Measurements from ENCODE around the gene AKAP13. TPM values are rescaled to one million over a fixed set of nuclear protein-coding genes. Genes with fewer than 3 reads are reported as not detected.

Gene AKAP13
- total and polyA plus RNA-seq, 2 of the 8 experiments (the other 6 are each of a cell fraction or from before 2014, with no cell fraction given), result 14.0 to 46.2 TPM

DNA sequence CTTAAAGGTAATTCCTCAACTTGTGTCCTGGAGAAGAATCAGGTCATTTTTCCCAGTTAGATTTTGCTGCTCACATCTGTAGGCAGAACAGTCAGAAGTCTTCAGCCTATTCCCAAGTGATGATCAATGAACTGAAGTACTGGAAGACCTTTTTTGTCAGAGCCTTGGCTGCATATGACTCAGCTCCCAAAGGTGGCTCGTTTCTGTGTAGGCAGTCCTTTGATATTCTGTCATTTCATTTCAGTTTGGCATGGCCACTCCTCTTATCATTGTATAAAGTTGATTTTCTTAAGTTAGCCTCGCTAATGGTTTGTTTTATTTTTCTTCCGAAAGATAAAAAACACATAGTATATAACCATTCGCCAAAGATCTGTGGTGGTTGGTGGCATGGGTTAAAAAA is 323.7 kb downstream of the AKAP13 start (continued):
- TF ChIP-seq, protein P1, sequence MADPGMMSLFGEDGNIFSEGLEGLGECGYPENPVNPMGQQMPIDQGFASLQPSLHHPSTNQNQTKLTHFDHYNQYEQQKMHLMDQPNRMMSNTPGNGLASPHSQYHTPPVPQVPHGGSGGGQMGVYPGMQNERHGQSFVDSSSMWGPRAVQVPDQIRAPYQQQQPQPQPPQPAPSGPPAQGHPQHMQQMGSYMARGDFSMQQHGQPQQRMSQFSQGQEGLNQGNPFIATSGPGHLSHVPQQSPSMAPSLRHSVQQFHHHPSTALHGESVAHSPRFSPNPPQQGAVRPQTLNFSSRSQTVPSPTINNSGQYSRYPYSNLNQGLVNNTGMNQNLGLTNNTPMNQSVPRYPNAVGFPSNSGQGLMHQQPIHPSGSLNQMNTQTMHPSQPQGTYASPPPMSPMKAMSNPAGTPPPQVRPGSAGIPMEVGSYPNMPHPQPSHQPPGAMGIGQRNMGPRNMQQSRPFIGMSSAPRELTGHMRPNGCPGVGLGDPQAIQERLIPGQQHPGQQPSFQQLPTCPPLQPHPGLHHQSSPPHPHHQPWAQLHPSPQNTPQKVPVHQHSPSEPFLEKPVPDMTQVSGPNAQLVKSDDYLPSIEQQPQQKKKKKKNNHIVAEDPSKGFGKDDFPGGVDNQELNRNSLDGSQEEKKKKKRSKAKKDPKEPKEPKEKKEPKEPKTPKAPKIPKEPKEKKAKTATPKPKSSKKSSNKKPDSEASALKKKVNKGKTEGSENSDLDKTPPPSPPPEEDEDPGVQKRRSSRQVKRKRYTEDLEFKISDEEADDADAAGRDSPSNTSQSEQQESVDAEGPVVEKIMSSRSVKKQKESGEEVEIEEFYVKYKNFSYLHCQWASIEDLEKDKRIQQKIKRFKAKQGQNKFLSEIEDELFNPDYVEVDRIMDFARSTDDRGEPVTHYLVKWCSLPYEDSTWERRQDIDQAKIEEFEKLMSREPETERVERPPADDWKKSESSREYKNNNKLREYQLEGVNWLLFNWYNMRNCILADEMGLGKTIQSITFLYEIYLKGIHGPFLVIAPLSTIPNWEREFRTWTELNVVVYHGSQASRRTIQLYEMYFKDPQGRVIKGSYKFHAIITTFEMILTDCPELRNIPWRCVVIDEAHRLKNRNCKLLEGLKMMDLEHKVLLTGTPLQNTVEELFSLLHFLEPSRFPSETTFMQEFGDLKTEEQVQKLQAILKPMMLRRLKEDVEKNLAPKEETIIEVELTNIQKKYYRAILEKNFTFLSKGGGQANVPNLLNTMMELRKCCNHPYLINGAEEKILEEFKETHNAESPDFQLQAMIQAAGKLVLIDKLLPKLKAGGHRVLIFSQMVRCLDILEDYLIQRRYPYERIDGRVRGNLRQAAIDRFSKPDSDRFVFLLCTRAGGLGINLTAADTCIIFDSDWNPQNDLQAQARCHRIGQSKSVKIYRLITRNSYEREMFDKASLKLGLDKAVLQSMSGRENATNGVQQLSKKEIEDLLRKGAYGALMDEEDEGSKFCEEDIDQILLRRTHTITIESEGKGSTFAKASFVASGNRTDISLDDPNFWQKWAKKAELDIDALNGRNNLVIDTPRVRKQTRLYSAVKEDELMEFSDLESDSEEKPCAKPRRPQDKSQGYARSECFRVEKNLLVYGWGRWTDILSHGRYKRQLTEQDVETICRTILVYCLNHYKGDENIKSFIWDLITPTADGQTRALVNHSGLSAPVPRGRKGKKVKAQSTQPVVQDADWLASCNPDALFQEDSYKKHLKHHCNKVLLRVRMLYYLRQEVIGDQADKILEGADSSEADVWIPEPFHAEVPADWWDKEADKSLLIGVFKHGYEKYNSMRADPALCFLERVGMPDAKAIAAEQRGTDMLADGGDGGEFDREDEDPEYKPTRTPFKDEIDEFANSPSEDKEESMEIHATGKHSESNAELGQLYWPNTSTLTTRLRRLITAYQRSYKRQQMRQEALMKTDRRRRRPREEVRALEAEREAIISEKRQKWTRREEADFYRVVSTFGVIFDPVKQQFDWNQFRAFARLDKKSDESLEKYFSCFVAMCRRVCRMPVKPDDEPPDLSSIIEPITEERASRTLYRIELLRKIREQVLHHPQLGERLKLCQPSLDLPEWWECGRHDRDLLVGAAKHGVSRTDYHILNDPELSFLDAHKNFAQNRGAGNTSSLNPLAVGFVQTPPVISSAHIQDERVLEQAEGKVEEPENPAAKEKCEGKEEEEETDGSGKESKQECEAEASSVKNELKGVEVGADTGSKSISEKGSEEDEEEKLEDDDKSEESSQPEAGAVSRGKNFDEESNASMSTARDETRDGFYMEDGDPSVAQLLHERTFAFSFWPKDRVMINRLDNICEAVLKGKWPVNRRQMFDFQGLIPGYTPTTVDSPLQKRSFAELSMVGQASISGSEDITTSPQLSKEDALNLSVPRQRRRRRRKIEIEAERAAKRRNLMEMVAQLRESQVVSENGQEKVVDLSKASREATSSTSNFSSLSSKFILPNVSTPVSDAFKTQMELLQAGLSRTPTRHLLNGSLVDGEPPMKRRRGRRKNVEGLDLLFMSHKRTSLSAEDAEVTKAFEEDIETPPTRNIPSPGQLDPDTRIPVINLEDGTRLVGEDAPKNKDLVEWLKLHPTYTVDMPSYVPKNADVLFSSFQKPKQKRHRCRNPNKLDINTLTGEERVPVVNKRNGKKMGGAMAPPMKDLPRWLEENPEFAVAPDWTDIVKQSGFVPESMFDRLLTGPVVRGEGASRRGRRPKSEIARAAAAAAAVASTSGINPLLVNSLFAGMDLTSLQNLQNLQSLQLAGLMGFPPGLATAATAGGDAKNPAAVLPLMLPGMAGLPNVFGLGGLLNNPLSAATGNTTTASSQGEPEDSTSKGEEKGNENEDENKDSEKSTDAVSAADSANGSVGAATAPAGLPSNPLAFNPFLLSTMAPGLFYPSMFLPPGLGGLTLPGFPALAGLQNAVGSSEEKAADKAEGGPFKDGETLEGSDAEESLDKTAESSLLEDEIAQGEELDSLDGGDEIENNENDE (IDR thresholded peaks at IDR 0.05; ENCODE audit: insufficient replicate concordance, low read length), result no peak
- TF ChIP-seq CHD2 (IDR thresholded peaks at IDR 0.05; ENCODE audit: low read length) (no peak), MAFK (IDR thresholded peaks at IDR 0.05; ENCODE audit: low read depth, low read length) (no peak), RBBP5 (IDR thresholded peaks at IDR 0.05; ENCODE audit: borderline replicate concordance, low read depth, low read length) (no peak), RXRA (IDR thresholded peaks at IDR 0.05; ENCODE audit: insufficient read depth, low read depth, low read length) (no peak), JUN (IDR thresholded peaks at IDR 0.05; ENCODE audit: low read depth, low read length) (no peak), SIN3A (conservative IDR thresholded peaks at IDR 0.05 in 1 of 2, IDR thresholded peaks at IDR 0.05 in 1 of 2; ENCODE audit: low read depth in 1 of 2, low read length in 2 of 2) (no peak), TAF1 (IDR thresholded peaks at IDR 0.05; ENCODE audit: low read depth, low read length) (no peak)
- TF ChIP-seq, protein P2, sequence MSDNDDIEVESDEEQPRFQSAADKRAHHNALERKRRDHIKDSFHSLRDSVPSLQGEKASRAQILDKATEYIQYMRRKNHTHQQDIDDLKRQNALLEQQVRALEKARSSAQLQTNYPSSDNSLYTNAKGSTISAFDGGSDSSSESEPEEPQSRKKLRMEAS (IDR thresholded peaks at IDR 0.05), result no peak
- TF ChIP-seq, protein P3, sequence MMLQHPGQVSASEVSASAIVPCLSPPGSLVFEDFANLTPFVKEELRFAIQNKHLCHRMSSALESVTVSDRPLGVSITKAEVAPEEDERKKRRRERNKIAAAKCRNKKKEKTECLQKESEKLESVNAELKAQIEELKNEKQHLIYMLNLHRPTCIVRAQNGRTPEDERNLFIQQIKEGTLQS (IDR thresholded peaks at IDR 0.05; ENCODE audit: insufficient read depth, low read depth, low read length), result no peak

All from H1 (cell line).